Measurements from ENCODE around the gene GFI1B. TPM values are rescaled to one million over a fixed set of nuclear protein-coding genes. Genes with fewer than 3 reads are reported as not detected.

Gene GFI1B
- total RNA-seq, 4 donors from 2014 or later, result 0.13 to 0.38 TPM; not detected in 2

GRCh38 chr9:132973166-132973565, 5.3 kb upstream of the GFI1B start:
- no peak for DNase-seq (ENCODE audit: low spot score in 2 of 2)
- 78 to 79% methylated on average over 14 to 18 of the region's 18 CpGs for WGBS, 2 donors
- no peak overlapping the region for H3K4me3 ChIP-seq (ENCODE audit: low read depth, poor library complexity, severe bottlenecking)
- TF ChIP-seq POLR2A (IDR thresholded peaks at IDR 0.05) (no peak), CTCF (IDR thresholded peaks at IDR 0.05) (no peak)
- intact Hi-C loops (cut with DNase I; ENCODE audit: low total_unique reads), result no loop called here

GRCh38 chr9:132973713-132974112, 4.8 kb upstream of the GFI1B start:
- TF ChIP-seq CTCF (IDR thresholded peaks at IDR 0.05) (no peak), POLR2A (IDR thresholded peaks at IDR 0.05) (no peak)
- WGBS, 2 donors, result 87 to 90% methylated on average over 5 of the region's 5 CpGs
- intact Hi-C loops (cut with DNase I; ENCODE audit: low total_unique reads), result no loop called here
- DNase-seq (ENCODE audit: low spot score in 2 of 2), result no peak
- H3K4me3 ChIP-seq (ENCODE audit: low read depth, poor library complexity, severe bottlenecking), result no peak overlapping the region

DNA sequence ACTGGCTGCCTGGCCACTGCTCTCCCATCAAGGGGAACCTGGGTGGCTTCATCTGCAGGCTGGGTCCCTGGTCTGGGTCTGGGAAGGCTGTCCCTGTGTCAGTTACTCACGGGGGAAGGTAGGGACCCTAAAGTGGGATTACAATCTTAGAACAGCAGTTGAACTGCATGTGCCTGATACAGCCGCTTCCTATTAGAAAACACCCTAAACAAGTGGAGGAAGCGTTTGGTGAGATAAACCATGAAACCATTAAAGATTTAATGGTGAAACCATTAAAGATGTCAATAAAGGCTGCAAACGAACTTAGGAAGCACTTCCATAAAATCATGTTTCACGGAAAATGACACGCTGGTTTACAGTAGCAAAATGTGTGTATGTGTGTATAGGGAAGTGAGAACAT, 2.5 kb upstream of the GFI1B start:
- no peak for DNase-seq (ENCODE audit: low spot score in 2 of 2)
- intact Hi-C loops (cut with DNase I; ENCODE audit: low total_unique reads), result no loop called here
- 56 to 65% methylated on average over 6 of the region's 6 CpGs for WGBS, 2 donors
- no peak for TF ChIP-seq CTCF (IDR thresholded peaks at IDR 0.05)
- no peak for TF ChIP-seq POLR2A (IDR thresholded peaks at IDR 0.05)
- H3K4me3 ChIP-seq (ENCODE audit: low read depth, poor library complexity, severe bottlenecking), result no peak overlapping the region

GRCh38 chr9:132976571-132976970, 1.9 kb upstream of the GFI1B start:
- TF ChIP-seq POLR2A (IDR thresholded peaks at IDR 0.05) (no peak), CTCF (IDR thresholded peaks at IDR 0.05) (no peak)
- DNase-seq (ENCODE audit: low spot score in 2 of 2), result no peak
- WGBS, 2 donors, result 86 to 90% methylated on average over 3 of the region's 3 CpGs
- H3K4me3 ChIP-seq (ENCODE audit: low read depth, poor library complexity, severe bottlenecking), result no peak overlapping the region
- intact Hi-C loops (cut with DNase I; ENCODE audit: low total_unique reads), result no loop called here

- intact Hi-C loops (cut with DNase I; ENCODE audit: low total_unique reads), result no loop called here
- H3K4me3 ChIP-seq (ENCODE audit: low read depth, poor library complexity, severe bottlenecking), result no peak overlapping the region
- 19 to 22% methylated on average over 2 of the region's 2 CpGs for WGBS, 2 donors
- DNase-seq (ENCODE audit: low spot score in 2 of 2), result no peak
- TF ChIP-seq CTCF (IDR thresholded peaks at IDR 0.05), result no peak
- TF ChIP-seq POLR2A (IDR thresholded peaks at IDR 0.05), result no peak
These were observed 413 bp upstream of the GFI1B start for GRCh38 chr9:132978112-132978450.

DNA sequence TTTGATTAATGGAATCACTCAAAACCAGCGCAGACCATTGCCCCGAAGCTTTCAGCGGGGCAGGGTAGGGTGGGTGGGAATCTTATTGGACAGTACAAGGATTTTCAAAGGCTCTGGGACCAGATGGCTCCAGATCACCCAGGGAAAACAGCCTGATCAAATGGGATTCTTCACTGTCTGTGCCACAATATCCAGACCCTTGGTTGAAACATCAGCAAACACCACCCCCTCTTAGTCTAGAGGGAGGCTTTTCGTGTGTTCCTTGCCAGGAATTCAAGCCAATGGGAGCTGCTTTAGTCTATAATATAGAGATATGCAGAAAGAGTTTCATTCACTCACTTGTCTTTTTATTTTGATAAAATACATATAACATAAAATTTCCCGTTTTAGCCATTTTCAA, 1.7 kb downstream of the GFI1B start:
- no peak for TF ChIP-seq CTCF (IDR thresholded peaks at IDR 0.05)
- no peak for TF ChIP-seq POLR2A (IDR thresholded peaks at IDR 0.05)
- WGBS, 2 donors, result 58 to 65% methylated on average over 5 of the region's 5 CpGs

More for the DNA sequence above, 1.7 kb downstream of the GFI1B start:
- H3K4me3 ChIP-seq (ENCODE audit: low read depth, poor library complexity, severe bottlenecking), result no peak overlapping the region
- DNase-seq (ENCODE audit: low spot score in 2 of 2), result no peak
- intact Hi-C loops (cut with DNase I; ENCODE audit: low total_unique reads), result no loop called here

All from lower leg skin (tissue), 4 donors.